ENCODE measurements around the gene RAB23. TPM values are rescaled to one million over a fixed set of nuclear protein-coding genes. Genes with fewer than 3 reads are reported as not detected.

The RAB23 gene
- total RNA-seq, 1 experiment from 2014 or later: 5.1 TPM

- no peak for DNase-seq (ENCODE audit: low spot score)
These were observed 40.1 kb downstream of the RAB23 start for GRCh38 chr6:57182017-57182432.

GRCh38 chr6:57180596-57180995 is 41.5 kb downstream of the RAB23 start:
- no peak for DNase-seq (ENCODE audit: low spot score)

GRCh38 chr6:57177545-57178265 is 44.4 kb downstream of the RAB23 start:
- no peak for DNase-seq (ENCODE audit: low spot score)

GRCh38 chr6:57174511-57174907 is 47.6 kb downstream of the RAB23 start:
- DNase-seq (ENCODE audit: low spot score): peak; percentile 38

DNA sequence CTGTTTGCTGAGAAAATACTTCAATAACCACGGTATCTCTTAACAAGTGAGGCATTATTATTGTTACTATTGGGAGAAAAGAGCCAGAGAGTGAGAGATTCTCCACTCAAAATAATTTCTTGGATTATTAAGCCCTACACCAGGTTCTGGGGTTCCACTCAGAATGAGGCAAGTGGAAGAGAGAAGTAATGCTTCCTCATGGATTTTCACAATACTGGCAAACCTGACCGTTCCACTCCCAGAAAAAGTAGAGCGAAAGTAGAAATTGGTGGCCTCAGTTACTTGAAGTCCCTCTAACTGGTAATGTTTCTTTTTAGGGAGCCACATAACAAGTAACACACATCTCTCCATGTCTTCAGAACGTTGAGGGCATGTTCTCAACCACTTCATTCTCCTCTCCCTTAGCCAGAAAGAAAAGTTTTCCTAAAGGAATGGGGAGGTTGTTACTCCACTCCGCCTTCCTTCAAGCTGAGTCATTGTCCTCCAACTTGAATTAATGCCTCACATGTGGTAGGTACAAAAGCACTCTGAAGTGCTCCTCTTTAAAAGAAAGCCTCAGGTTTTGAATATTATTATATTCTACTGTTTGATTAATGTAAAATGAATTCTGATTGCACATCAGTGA is 48.1 kb downstream of the RAB23 start:
- DNase-seq (ENCODE audit: low spot score): peak; percentile 78

GRCh38 chr6:57173056-57173885 is 48.8 kb downstream of the RAB23 start:
- peak; percentile 71 for DNase-seq (ENCODE audit: low spot score)

GRCh38 chr6:57172136-57173055 is 49.7 kb downstream of the RAB23 start, which contains the start of gene BAG2:
Gene BAG2, plus strand, starts transcription at chr6:57172326. Its CDS starts 372 bp downstream, at chr6:57172698.
- DNase-seq (ENCODE audit: low spot score): peak; percentile 91

DNA sequence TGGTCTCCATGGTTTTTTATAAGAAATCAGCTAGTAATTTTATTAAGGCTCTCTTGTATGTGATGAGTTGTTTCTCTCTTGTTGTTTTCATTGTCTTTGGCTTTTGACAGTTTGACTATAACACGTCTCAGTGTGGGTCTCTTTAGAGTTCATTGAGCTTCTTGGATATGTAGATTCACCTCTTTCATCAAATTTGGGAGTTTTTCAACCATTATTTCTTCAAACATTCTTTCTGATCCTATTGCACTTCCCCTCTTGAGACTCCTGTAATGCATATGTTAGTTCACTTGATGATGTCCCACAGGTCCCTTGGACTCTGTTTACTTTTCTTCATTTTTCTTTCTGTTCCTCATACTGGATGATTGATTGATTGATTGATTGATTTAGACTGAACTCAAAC is 57.0 kb downstream of the RAB23 start:
- DNase-seq (ENCODE audit: low spot score): no peak

DNA sequence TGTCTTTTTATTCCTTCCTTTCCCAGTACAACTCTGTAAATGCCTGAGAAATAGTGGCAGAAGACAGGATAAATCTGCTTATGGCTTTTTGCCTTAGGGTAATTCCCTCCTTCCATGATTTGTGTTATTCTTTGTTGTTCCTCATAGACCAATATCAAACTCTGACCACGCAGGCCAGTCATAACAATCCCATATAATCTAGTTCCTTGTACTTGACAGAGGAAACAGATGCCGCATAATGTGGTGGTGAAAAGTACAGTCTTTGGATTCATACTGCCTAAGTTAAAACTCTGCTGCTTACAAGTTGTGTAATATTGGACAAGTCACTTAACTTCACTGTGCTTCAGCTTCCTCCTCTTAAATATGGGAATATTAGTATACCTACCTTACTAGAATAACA is 58.2 kb downstream of the RAB23 start:
- DNase-seq (ENCODE audit: low spot score): no peak

- DNase-seq (ENCODE audit: low spot score): no peak
These were observed 59.6 kb downstream of the RAB23 start for GRCh38 chr6:57162516-57162915.

DNA sequence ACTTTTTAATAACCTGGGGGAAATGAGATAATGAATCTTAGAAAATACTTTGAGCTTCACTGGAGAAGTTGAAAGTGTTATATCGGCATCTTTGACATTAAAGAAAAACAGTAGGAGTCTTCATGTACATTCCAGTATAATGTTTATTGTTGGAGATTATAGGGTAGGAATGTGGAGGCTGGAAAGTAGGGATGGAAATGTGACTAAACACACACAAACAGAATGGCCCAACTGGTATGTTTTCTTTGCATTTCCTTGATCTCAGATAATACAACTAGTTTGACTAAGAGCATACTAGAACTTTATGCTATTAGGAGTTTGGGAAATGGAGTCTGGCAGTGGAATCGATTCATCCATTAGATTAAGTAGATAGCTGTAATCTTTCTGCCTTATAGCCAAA is 60.1 kb downstream of the RAB23 start:
- no peak for DNase-seq (ENCODE audit: low spot score)

- DNase-seq (ENCODE audit: low spot score): no peak
These were observed 63.0 kb downstream of the RAB23 start for GRCh38 chr6:57159127-57159526.

DNA sequence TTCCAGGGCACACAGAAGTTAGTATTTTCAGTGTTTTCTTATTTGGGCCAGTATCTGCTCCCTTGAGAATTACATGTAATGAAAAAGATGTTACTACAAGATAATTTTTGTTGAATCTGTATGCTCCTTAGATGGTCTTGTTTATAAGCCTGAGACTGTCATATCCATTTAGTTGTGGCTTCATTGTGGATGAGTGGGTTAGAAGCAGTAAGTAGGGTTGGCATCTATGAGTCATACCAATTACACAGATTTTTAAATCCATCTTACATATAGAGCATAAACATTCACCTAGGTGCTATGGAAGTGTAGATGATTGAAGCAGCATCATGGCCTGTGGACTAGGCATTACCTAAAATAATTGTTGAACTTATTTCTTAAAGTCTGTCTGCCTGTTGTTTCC is 63.4 kb downstream of the RAB23 start:
- DNase-seq (ENCODE audit: low spot score): no peak

GRCh38 chr6:57147955-57148858 is 73.9 kb downstream of the RAB23 start:
- no peak for DNase-seq (ENCODE audit: low spot score)

DNA sequence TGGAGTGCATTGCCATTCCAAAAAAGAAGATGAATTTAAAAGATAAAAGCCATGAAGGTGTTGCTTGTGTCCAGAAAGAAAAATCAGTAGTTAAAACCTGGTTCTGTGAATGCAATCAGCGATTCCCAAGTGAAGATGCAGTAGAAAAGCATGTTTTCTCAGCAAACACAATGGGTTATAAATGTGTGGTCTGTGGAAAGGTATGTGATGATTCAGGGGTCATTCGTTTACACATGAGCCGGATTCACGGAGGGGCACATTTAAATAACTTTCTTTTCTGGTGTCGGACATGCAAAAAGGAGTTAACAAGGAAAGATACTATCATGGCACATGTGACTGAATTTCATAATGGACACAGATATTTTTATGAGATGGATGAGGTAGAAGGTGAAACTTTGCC is 74.7 kb downstream of the RAB23 start:
- no peak for DNase-seq (ENCODE audit: low spot score)

- no peak for DNase-seq (ENCODE audit: low spot score)
These were observed 78.4 kb downstream of the RAB23 start for GRCh38 chr6:57143690-57144089.

DNA sequence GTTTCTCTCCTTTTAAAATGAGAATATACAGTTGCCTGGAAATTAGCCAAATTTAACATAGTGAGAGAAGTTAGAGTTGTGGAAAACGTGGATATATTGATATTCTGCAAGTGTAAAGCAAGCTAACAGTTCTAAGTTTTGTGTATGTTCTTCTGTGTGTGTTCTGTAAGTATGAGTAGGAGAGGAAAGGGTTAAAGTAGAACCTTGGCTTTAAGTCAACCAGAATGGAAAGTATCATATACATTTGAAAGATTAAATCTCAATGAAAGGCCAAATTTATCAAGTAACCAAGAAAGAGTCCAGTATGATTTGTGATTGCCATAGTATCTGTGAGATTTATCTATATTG is 80.0 kb downstream of the RAB23 start:
- DNase-seq (ENCODE audit: low spot score): no peak

- DNase-seq (ENCODE audit: low spot score): no peak
These were observed 80.5 kb downstream of the RAB23 start for GRCh38 chr6:57141451-57142177.

DNA sequence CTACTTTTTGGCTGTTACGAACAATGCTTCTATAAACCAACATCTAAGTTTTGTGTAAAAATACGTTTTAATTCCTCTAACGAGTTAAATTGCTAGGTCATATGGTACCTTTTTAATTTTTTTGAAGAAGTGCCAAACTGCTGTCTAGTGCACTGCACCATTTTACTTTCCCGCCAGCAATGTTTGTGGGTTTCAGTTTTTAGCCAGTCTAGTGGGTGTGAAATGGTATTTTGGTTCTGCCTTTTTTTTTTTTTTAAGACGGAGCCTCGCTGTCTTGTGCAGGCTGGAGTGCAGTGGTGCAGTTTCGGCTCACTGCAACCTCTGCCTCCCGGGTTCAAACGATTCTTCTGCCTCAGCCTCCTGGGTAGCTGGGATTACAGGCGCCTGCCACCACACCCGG is 84.1 kb downstream of the RAB23 start:
- DNase-seq (ENCODE audit: low spot score): no peak

DNA sequence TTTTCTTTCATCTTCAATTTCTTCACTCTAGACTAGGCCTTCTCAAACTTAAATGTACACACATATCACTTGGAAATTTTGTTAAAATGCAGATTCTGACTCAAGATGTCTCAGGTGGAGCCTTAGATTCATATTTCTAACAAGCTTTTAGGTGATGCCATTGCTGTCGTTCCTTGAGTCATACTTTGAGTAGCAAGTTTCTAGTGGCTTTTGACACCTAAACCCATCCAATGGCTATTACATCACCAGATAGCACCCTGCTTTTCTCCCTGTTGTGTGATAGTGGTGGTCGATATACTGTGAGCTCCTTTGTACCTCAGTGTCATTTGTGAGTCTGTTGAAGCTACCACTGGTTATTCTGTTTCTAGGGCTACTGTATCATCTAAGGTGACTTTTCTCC is 84.8 kb downstream of the RAB23 start:
- DNase-seq (ENCODE audit: low spot score): no peak
